ENCODE data around the gene FLVCR2. TPM values are rescaled to one million over a fixed set of nuclear protein-coding genes. Genes with fewer than 3 reads are reported as not detected.

The FLVCR2 gene
- total RNA-seq, 4 donors from 2014 or later, result 11.8 to 24.3 (median 16.7) TPM

- no peak for TF ChIP-seq POLR2A (IDR thresholded peaks at IDR 0.05)
- no peak for TF ChIP-seq CTCF (IDR thresholded peaks at IDR 0.05)
- WGBS, 2 donors, result 74 to 78% methylated on average over 3 of the region's 3 CpGs
Observed at GRCh38 chr14:75662966-75663365, 84.5 kb downstream of the FLVCR2 start.

GRCh38 chr14:75667099-75667765 is 88.8 kb downstream of the FLVCR2 start:
- TF ChIP-seq POLR2A (IDR thresholded peaks at IDR 0.05) (no peak), CTCF (IDR thresholded peaks at IDR 0.05) (no peak)
- 79 to 81% methylated on average over 2 of the region's 2 CpGs for WGBS, 2 donors
- no peak for DNase-seq (ENCODE audit: low spot score in 2 of 2)

More at GRCh38 chr14:75662966-75663365, 84.5 kb downstream of the FLVCR2 start:
- H3K4me3 ChIP-seq (ENCODE audit: low read depth, poor library complexity, severe bottlenecking), result no peak overlapping the region
- no peak for DNase-seq (ENCODE audit: low spot score in 2 of 2)
- intact Hi-C loops (cut with DNase I; ENCODE audit: low total_unique reads), result no loop called here

GRCh38 chr14:75672605-75673192 is 94.3 kb downstream of the FLVCR2 start:
- H3K4me3 ChIP-seq (ENCODE audit: low read depth, poor library complexity, severe bottlenecking), result no peak overlapping the region
- WGBS, 2 donors, result 88 to 91% methylated on average over 1 of the region's 1 CpG
- DNase-seq (ENCODE audit: low spot score in 2 of 2), result no peak
- intact Hi-C loops (cut with DNase I; ENCODE audit: low total_unique reads), result no loop called here
- TF ChIP-seq POLR2A (IDR thresholded peaks at IDR 0.05) (no peak), CTCF (IDR thresholded peaks at IDR 0.05) (no peak)

More at GRCh38 chr14:75667099-75667765, 88.8 kb downstream of the FLVCR2 start:
- intact Hi-C loops (cut with DNase I; ENCODE audit: low total_unique reads), result no loop called here
- no peak overlapping the region for H3K4me3 ChIP-seq (ENCODE audit: low read depth, poor library complexity, severe bottlenecking)

GRCh38 chr14:75673345-75674035 is 95.1 kb downstream of the FLVCR2 start:
- no peak for DNase-seq (ENCODE audit: low spot score in 2 of 2)
- no peak for TF ChIP-seq CTCF (IDR thresholded peaks at IDR 0.05)
- no peak for TF ChIP-seq POLR2A (IDR thresholded peaks at IDR 0.05)
- intact Hi-C loops (cut with DNase I; ENCODE audit: low total_unique reads), result no loop called here
- WGBS, 2 donors, result 96 to 98% methylated on average over 4 of the region's 4 CpGs
- H3K4me3 ChIP-seq (ENCODE audit: low read depth, poor library complexity, severe bottlenecking), result no peak overlapping the region

- 84% methylated on average over 2 of the region's 2 CpGs for WGBS, 2 donors
- TF ChIP-seq CTCF (IDR thresholded peaks at IDR 0.05), result no peak
- TF ChIP-seq POLR2A (IDR thresholded peaks at IDR 0.05), result no peak
- no peak for DNase-seq (ENCODE audit: low spot score in 2 of 2)
- H3K4me3 ChIP-seq (ENCODE audit: low read depth, poor library complexity, severe bottlenecking), result no peak overlapping the region
- intact Hi-C loops (cut with DNase I; ENCODE audit: low total_unique reads), result no loop called here
Observed at GRCh38 chr14:75675265-75675960, 97.0 kb downstream of the FLVCR2 start.

All from lower leg skin (tissue), 4 donors.